GM15510 (cell line): ENCODE measurements around the gene RADIL.

Experiments
- POLR2A ChIP-seq: IDR thresholded peaks from 3 replicates; pipeline ENCODE4 v1.6.1; 2011; ENCODE audit warnings: borderline replicate concordance; ENCODE audit not compliant: insufficient read length; ENCODE audit errors: extremely low read depth

The RADIL gene

GRCh38 chr7:4828720-4829383, 54.7 kb downstream of the RADIL start:
- TF ChIP-seq POLR2A, result no peak

DNA sequence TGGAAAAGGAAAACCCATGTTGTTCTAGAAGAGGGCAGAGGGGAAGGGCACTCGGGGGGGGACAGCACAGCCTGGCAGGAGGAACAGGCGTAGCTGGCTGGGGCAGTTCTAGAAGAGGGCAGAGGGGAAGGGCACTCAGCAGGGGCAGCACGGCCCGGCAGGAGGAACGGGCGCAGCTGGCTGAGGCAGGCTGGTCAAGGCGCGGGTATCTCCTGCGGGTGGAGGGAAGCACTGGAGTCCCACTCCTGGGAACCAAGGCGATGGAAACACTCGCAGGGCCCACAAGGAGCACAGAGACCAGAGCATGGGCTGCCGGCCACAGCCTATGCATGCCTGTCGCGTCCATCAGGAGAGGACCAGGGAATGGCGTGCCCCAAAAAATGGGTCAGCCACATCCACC, 58.4 kb downstream of the RADIL start:
- no peak for TF ChIP-seq POLR2A

- no peak for TF ChIP-seq POLR2A
These were observed 59.3 kb downstream of the RADIL start for GRCh38 chr7:4824120-4824775.

DNA sequence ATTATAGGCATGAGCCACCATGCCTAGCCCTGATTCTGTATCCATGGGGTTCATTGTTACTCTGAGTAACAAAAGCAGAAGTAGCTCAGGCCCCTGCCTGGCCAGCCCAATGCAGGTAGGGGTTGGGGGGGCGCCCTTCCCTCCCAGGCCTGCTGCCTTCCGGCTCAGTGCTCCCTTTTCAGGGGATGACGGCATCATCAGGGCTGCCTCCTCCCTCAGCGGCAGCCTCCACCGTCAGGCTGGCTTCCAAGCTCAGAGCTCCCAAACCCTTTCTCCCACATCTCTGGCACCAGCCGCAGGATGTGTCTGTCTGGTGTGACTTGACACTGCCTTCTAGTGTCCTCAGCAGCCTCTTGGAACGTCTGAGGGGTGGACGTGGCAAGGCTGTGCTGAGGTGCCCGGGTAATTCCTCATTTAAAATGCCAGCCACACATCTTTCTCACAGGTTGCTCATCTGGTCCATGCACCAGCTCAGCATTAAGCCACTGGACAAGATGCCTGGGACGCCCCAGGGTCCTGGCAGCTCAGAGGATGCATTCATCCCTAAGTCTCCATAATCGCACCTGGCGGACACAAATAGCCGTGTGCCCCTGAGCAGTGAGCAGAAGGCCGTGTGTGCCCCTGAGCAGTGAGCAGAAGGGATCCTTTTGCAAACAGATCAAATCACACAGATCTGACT, 59.9 kb downstream of the RADIL start:
- no peak for TF ChIP-seq POLR2A

- no peak for TF ChIP-seq POLR2A
These were observed 60.8 kb downstream of the RADIL start for GRCh38 chr7:4822677-4823076.

DNA sequence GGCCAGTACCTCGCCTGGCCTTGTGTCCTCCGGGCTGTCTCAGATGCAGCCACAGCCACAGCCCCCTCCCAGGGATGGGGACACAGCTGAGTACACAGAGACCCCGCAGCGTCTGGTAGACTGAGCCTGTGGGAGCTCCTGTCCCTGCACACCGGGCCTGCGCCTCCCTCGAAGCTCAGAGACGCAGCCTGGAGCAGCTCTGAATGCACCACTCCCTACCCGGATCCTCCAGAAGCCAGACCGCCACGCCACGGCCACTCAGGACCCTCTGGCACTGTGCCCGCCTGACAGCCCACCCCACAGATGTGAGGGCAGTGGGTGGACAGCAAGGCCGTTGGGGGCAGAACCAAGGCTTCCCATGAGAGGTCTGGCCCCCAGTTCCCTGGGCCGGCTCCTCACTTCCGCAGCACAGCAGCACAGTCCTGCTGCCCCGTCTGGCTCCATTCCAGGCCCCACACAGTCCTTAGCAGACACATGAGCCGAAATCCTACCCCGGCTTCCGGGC, 62.5 kb downstream of the RADIL start:
- no peak for TF ChIP-seq POLR2A

GRCh38 chr7:4820405-4820966, 63.0 kb downstream of the RADIL start:
- TF ChIP-seq POLR2A, result no peak

GRCh38 chr7:4819560-4820404, 63.7 kb downstream of the RADIL start:
- no peak for TF ChIP-seq POLR2A

GRCh38 chr7:4818000-4818794, 65.3 kb downstream of the RADIL start:
- no peak for TF ChIP-seq POLR2A

DNA sequence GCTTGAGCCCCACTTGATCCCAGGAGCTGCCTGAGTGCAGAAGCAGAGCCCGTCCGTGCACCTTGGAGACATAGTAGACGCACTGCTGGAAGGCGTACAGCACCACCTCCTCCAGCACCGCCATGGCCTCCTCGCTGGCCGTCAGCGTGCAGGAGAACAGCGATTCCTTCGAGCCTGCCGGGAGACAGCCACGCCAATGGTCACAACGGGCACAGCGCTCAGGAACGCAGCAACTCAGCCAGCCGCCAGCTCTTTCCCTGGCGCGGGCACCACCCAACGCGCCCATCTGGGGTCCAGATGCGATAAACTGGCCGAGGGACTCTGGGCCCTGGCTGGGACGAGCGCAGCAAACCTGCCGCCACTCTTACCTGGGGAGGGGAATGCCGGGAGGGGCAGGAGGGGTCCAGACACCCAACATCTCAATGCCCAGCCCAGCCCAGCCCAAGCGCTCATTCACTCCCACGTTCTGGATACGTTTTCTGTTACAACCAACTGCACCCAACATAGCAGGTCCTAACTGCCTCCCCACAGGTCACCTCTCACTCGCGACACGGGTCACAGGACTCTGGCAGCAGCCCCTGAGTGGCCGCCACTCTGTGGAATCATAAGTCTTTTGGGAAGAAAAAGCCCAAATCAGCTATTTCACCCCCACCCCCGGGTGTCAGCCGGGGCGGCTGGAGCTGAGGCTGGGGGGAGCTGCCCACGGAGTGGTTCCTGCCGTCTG, 66.2 kb downstream of the RADIL start:
- no peak for TF ChIP-seq POLR2A

GRCh38 chr7:4816419-4817080, 67.0 kb downstream of the RADIL start:
- TF ChIP-seq POLR2A, result no peak

DNA sequence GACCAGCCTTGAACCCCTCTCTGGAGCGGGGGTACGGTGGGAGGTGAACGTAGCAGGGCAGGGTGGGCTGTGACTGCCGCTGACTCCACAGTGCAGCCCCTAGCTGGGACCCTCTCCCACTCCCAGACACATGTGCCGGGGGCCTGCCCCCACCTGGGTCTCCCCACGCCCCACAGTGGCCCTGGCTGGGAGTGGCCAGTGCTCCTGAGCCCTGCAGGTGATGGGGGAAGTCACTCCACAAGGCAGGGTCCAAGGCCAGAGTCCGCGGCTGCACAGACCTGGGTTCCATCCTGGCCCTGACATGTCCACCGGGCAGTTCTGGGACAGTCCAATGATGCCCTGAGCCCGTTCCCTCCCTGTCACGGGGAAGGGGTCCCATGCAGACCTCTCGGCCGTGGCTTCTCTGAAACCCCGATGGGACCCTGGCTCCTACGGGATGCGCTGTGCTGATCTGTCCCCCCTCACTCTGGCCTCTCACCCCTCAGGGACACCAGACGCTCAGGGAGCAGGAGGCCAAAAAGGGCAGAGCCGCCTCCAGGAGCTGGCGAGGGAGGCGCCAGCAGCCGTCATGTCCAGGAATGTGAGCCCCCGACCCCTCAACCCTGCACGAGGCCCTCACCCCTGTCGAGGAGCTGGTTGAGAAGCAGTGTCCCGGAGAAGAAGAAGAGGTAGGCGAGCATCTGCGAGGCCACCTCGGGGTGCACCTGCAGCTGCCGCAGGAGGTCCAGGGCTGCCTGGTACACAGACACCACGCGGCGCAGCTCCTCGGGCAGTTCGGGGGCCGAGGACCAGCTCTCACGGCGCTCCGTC, 67.7 kb downstream of the RADIL start:
- TF ChIP-seq POLR2A, result no peak
